GM18499 (cell line): ENCODE results near the gene HDGFL1.

Source experiments
- ATAC-seq: cut with Tn5 transposase; IDR thresholded peaks from one replicate; pipeline ENCODE4 v1.9.1; 2021; ENCODE audit warnings: moderate number of reproducible peaks; ENCODE audit not compliant: insufficient read depth, unreplicated experiment

The HDGFL1 gene

DNA sequence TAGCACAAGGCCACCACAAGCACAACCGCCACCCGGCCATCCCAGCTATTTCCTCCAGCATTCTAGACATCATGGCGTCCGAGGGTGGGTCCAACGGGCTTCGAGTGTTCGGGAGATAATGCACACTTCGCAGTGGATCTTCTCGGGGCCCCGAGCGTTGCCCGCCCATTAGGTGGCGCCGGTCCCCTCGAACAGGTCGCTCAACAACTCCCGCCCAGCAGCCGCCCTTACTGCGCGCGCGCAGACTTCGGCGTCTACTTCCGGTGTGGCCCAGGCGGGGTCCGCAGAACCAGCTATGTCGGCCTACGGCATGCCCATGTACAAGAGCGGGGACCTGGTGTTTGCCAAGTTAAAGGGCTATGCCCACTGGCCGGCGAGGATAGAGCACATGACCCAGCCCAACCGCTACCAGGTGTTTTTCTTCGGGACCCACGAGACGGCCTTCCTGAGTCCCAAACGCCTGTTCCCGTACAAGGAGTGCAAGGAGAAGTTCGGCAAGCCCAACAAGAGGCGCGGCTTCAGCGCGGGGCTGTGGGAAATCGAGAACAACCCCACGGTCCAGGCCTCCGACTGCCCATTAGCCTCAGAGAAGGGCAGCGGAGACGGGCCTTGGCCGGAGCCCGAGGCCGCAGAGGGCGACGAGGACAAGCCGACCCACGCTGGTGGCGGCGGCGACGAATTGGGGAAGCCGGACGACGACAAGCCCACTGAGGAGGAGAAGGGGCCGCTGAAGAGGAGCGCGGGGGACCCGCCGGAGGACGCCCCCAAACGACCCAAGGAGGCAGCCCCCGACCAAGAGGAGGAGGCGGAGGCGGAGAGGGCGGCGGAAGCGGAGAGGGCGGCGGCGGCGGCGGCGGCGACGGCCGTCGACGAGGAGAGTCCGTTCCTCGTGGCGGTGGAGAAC lies at the start of gene HDGFL1:
HDGFL1 (plus strand) TSS at position 286 of the 904 bp plus-strand sequence; CDS start at position 296, 10 bp downstream.
- ATAC-seq, result no peak

DNA sequence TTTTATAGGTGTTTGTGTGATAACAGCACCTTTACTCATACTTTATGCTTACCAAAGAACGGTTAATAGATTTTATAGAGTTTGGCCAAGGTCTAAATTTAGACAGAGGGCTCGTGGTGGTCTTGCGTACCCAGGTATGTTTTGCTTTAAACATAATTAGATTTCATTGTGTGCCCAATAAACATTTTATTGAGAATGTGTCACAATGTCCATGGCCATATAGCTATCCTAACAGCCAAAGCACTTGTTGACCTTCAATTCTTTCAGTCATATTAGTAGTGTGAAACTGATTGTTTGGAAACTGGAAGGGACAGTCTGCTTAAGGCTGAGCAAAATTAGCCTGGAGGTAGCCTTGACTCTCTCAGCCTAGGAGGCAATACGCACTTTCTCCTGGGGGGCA lies 48.3 kb upstream of the HDGFL1 start:
- no peak for ATAC-seq

DNA sequence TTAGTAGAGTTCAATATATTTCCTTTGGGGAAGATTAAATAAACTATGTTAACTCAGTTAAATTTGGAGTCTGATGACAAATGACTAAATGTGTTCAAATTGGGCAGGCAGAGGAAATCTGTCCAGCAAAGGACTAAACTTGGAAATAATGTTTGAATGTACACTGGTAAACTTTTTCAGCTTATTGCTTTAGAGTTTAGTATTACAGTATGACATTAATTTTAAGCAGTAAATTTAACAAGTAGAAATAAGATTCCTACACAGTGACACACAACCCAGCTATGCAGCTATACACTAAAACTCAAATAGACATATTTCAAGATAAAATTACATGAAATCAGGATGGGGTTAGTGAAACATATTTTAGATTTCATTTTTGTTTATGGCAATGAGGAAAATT lies 42.6 kb upstream of the HDGFL1 start:
- no peak for ATAC-seq

DNA sequence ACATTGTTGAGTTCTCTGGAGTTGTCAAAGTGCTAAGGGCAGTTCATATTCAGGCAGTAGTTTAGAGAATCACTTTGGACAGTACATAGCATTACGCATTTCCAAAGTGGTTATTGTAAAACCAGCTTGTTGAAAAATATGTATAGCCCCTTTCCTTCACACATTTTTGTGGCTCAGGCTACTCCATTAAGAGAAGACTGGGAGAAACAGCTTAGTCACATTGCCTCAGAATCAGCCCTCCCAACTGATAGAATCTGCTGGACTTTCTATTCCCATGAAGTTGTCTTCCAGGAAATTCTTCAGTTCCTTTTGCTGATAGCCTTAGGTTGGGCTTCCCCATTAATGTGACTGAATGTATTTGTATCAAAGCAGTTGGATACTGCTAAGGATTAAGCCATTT lies 39.5 kb upstream of the HDGFL1 start:
- no peak for ATAC-seq

DNA sequence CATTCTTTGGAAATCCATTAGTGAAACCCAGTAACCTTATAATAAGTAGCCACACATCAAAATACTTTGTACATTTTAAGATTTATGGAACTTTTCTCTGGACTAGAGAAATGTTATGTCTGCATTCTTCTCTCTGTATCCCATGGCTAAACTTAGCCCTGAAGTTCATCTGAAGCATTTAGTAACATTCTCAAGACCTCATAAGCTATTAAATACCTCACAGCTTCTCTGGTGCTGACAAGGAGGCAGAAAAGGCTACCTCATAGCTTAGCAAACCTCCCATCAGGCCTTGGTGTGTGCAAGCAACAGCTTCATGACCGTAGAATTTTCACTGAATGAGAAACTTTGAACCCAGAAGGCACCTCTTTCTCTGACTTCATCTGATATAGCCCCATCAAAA lies 38.9 kb upstream of the HDGFL1 start:
- no peak for ATAC-seq

DNA sequence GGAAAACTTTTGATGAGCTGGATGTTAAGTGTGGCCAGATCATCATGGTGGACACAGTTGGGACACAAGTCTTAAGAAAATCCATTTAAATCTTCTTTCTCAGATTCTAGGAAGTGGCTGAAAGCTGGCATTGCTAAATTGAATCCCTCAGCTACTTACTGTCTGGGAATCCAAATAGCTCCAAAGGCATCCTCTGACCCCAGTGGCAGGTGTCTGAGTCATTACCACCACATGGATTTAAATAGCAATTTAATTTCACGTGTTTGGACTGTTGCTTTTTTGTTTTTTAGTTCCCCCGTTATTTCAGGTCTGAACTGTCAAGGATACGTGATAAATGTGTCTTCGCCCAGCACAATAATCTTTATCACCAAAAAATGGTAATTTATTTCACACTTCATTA lies 33.2 kb upstream of the HDGFL1 start:
- ATAC-seq, result no peak

DNA sequence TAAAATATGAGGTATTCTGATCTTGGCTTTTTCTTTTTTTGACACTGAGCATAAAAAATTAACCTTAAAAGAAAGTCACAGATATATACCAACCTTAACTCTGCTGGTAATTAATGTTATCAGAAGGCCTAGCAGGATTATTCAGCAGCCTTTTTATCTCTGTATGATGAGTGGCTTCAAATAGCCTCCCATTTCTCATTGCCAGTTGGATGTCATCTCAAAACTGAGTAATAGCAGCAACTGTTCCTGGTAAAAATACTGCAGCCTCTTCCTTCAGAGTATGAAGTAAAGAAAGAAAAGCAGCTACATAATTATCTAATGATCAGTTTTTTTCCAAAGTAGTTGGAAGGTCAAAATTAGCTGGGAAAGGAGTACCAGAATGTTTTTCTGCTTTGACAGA lies 24.9 kb upstream of the HDGFL1 start:
- no peak for ATAC-seq

DNA sequence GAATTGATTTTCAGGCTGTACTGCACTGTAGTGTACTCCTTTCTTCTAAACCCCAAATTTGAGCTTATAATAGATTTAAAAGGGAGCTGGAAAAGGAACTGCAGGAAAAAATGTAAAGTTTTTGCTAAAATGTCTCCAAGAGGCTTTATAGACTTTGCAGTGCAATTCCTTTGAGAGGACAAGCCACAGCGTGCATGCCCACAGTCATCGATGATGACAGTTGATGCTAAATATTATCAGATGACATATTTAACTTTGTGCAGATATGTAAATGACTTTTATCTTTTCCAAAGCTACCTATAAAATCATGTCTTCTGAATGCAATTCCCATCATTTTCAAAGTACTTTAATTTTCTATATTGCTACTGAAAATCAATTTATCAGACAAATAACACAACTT lies 24.3 kb upstream of the HDGFL1 start:
- ATAC-seq, result no peak

DNA sequence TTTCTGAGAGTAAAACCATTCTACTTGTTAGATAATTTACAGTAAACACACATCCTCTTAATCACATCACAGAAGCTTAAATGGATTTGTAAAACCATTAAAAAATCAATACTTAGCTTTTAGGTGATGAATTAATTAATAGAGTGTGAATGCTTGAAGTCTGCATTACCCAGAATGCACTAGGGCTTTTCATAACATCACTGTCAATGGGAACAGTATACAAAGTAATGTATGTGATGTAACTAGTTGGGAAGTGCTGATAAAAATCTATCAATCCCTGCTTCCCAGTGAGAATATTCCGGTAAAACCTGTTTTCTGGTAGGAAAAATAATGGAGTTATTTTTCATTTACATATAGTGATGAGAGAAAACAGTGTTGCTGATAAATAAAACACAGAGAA lies 23.1 kb upstream of the HDGFL1 start:
- ATAC-seq, result no peak

DNA sequence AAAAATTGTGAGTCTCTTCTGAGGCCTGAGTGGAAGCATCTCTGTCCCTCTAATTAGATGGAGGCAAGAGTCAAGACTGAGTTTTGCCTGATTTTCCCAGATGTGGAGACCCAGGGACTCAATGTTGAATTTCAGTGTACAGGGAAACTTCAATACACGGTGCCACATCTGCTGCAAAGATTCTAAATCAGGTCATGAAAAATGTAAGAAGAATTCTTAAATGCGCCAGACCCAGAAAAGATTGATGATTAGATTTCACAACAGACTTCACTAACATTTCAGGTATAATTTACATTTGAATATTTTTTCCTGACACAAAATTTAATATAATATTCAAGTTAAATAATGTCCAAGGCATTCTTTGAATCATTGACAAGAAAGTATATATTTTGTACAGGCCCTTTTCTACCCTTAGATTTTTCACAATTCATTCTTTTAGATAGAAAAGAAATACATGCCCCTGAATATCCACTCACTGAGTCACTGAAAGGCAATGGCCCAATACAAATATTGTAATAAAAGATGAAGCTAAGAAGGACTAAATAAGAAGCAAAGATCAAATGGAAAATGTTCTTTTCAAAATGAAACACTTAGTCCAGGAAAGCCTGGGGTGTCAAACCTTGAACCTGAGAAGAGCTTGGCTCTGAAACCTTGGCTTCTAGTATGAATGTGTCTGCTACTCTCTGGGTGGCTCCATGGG lies 18.2 kb upstream of the HDGFL1 start:
- ATAC-seq, result no peak

DNA sequence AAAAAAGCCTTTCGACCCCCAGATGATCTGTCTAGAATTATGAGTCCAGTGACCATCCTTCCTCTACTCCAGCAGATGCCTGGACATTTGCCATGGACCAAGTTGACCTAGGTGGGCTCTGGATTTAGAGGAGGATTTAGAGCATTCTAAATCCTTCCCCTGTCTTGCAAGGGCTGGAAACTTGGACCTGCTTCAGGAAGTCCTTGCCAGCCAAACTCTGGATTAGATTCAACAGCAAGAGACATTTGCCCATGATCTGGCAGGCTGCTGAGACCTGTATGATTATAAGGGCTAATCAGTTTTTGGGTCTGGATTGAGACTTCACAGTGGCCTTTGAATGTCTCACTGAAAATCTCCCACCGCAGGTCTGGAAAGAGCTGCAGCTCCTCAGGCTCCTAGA lies 13.1 kb upstream of the HDGFL1 start:
- ATAC-seq, result no peak

DNA sequence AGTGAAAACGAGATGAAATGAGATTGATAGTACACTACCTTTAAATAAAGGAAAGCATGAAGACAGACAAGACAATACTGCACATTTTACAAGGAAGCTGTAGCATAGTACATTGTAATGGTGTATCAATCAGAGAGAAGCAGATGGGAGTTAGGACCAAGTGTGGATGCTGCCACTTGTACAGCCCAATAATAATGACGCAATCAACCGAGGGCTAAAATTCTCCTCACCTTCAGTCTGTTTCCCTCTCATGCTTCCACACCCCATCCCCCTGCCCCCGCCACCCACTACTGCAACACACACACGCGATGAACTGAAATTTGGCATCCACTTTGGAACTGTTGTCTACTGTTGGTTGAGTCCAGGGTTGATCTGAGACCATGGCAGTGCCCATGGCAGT lies 12.4 kb upstream of the HDGFL1 start:
- no peak for ATAC-seq

DNA sequence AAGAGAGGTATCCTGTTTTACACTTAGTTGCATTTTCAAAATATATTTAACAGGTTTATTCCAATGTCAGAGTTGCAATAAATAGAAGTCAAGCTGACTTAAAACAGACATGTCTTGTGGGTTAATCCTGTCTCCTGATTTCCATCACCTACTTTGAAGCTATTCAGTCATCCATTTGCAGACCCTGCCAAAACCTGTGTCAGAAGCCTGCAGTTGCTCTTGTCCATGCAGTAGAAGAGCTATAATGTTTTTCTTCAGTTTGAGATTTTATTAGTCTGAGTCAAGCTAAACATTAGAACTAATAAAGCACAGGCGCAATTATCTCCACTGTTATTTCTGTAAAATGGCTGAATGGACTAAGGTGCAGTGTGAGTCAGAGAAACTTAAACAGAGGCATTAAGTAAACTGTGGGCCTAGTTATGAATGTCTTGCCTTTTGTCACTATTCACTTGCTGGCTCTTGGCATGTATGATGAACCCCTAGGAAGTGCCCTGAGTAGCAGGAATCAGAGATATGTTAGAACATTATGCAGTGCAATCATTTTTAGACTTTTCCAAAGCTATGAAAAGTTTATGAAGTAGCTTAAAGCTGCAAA lies 11.0 kb upstream of the HDGFL1 start:
- ATAC-seq, result no peak

DNA sequence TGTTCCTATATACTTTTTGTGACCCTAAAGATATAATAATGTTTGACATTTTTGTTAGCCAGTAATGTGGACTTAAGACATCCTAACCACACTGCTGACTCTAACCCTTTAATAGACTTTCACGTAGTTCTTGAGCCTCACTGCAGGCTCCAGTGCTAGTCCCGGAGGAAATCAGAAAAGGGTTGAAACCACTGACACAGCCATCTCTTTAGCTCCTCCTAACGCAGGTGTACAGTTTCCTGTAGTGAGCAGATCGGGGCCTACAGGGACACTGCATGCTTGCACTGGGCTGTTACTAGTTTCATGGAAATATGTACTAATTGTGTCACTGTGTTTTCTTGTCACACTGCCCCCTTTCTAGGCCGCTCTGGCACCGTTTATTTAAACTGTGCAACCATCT lies 512 bp upstream of the HDGFL1 start:
- ATAC-seq, result no peak

DNA sequence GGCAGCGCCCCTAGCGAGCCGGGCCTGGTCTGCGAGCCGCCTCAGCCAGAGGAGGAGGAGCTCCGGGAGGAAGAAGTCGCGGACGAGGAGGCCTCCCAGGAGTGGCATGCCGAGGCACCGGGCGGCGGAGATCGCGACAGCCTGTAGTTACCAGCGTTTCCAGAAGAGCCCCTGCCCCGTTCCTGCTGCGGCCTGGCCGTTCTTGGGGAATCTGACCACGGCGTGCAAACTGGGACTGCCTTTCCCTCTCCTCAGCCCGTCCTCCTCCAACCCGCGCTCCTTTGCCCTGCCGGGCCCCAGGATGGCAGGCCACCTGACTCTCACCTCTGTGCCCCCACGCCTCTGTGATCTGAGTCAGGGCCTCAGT lies 802 bp downstream of the HDGFL1 start:
- ATAC-seq, result no peak

DNA sequence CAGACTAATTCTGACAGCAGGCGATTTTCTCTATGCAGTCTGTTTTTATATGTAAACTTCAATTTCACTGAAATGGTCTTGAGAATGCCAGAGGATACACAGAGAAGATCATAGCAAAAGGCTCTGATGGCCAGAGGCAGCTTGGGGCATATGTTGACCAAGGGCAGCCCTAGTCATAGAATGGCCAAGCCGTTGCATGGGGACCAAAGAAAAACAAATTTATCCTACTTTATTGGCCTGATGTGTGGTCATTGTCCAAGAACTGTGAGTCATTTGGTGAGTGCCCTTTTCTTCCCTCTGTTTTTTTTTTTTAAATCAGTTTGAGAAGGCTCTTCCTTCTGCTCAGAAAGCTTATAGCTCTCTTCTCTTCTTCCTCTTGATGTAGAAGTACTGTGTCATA lies 5.8 kb downstream of the HDGFL1 start:
- no peak for ATAC-seq

DNA sequence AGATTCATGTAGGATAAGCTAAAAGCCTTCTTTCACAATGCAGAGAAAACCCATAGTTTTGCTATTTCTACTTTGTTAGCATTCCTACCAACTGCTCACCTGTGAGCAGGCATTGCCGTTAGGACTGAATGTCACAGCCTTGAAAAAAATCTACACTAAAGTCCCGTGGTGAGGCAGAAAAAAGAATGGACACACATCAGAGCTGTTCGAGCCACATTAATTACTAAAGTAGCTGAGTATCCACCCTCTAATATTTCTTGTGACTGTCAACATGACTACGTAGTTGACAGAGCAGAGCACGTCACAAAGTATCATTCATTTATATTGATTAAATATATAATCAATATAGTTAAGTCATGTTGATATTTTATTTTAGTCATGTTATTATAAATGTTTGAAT lies 10.1 kb downstream of the HDGFL1 start:
- no peak for ATAC-seq

DNA sequence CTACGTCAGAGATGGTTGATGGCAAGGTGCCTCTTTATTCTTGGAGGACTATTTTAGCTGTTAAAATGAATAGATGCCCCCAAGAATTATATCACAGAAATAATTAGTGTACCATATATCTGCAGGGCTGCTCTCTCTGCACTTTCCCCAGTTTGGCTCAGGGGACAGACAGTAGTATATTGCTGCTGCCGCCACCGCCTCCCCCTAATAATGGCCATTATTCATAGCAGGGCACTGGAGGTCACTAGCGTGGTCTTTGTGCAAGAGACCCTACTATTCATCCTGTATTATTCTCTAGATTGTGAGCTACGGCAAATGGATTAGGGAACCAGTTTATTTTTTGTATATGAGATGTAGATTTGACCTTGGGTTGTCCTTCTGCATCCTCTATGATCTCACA lies 11.0 kb downstream of the HDGFL1 start:
- no peak for ATAC-seq

DNA sequence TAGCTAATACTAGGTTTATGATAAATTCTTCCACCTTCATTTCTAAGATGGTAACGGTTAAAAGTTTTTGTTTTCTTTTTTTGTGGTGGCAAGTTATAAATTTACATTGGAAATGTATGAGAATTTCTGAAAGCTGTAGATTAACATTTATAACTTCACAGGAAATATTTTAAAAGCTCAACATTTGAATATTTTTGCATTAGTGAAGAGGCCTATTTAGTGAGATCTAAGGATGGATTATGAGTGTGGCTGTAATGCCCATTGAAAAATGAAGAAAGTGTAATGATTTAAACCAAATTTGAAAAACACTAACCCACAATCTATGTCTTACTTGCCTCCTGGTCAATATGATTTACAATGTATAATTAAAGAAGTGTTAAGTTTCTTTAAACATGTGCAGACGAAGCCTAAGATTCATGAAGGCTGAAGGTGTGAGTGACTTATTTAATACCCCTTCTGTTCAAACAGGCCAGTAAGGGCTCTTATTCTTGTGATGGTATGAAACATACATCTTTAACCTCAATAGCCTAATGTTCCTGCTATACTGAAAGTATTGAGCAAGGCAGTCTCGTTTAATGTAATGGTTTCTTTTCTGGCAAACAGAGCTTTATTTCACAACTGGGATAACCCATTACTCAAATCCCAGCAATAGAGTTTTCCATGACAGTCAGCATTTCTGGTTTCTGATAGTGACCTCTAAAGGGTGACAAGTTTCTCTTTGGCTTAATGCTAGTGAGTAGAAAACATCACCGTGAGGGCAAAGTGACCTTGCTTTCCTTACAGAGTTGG lies 13.2 kb downstream of the HDGFL1 start:
- ATAC-seq, result no peak

DNA sequence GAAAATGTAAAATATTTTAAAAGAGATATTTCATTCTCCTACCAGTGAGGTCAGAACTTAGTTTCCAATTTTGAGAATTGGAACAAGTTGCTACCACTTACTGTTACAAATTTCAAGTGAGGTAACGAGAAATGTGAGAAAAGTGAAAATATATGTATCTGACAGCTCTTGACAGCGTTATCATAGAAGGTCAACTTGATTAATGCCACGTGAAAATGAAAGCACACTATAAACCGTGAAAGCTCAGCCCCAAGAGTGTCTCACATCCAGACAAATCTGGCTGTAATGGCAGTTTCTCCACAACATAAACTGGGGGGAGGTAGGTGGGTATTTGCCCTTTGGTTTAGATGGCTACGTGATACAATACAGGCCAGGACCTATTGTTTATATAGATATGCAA lies 13.9 kb downstream of the HDGFL1 start:
- ATAC-seq, result no peak

DNA sequence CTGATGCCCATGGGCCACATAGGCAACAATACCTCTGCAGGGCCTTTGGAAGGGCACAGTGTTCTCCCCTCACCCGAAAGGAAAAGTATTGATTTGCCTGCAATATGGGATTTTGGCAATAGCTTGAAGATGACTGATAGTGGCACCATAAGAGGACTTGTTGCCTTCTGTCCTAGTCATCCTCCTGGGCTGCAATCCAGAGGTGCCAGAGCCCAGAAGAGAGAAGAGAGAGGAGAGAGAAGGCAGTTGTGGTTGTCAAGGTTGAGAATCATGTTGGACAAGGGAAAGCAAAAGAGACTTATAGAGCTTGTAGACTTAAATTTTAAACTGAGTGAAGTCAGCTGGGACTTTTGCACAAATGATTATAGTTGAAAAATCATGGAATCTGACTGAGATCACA lies 14.6 kb downstream of the HDGFL1 start:
- ATAC-seq, result no peak
